Activated CD4-positive, alpha-beta T cell treated with anti-CD3 and anti-CD28 coated beads, Interleukin-2, amount 50 U/mL, for 1 hour (primary cell): ENCODE data around the gene SLC5A5.
"Not testable (repeated sequence)": the region's sequence is repeated elsewhere in the genome, so short reads cannot be mapped to it uniquely, and the experiment has no call there.

Source experiments
- DNase-seq: peaks from one replicate; pipeline ENCODE4 v3.0.0-alpha.2; 2020

SLC5A5 gene

GRCh38 chr19:17872251-17873001, 681 bp downstream of the SLC5A5 start:
- no peak for DNase-seq

GRCh38 chr19:17873786-17874757, 2.3 kb downstream of the SLC5A5 start:
- DNase-seq: peak; percentile 73

- no peak for DNase-seq
Observed at GRCh38 chr19:17874758-17875135, 3.0 kb downstream of the SLC5A5 start.

GRCh38 chr19:17877696-17878095, 6.0 kb downstream of the SLC5A5 start:
- no peak for DNase-seq

GRCh38 chr19:17879466-17879865, 7.7 kb downstream of the SLC5A5 start:
- DNase-seq: no peak

- DNase-seq: no peak
Observed at GRCh38 chr19:17881701-17882100, 10.0 kb downstream of the SLC5A5 start.

GRCh38 chr19:17883627-17884410, 12.1 kb downstream of the SLC5A5 start:
- no peak for DNase-seq

- DNase-seq: no peak
Observed at GRCh38 chr19:17886515-17886914, 14.8 kb downstream of the SLC5A5 start.

GRCh38 chr19:17887221-17887620, 15.5 kb downstream of the SLC5A5 start:
- DNase-seq: not testable (repeated sequence)

GRCh38 chr19:17888260-17888659, 16.5 kb downstream of the SLC5A5 start:
- no peak for DNase-seq

- no peak for DNase-seq
Observed at GRCh38 chr19:17889609-17890214, 18.0 kb downstream of the SLC5A5 start.

- DNase-seq: no peak
Observed at GRCh38 chr19:17893766-17894165, 22.0 kb downstream of the SLC5A5 start.

- DNase-seq: no peak
Observed at GRCh38 chr19:17902701-17903100, 31.0 kb downstream of the SLC5A5 start.

- DNase-seq: no peak
Observed at GRCh38 chr19:17908244-17908643, 36.5 kb downstream of the SLC5A5 start.

GRCh38 chr19:17909003-17909732, 37.4 kb downstream of the SLC5A5 start:
- DNase-seq: no peak

GRCh38 chr19:17910791-17911360, 39.1 kb downstream of the SLC5A5 start:
- no peak for DNase-seq

GRCh38 chr19:17915940-17916593, 44.3 kb downstream of the SLC5A5 start:
- DNase-seq: no peak

GRCh38 chr19:17918151-17918550, 46.4 kb downstream of the SLC5A5 start:
- not testable (repeated sequence) for DNase-seq

GRCh38 chr19:17919122-17919521, 47.4 kb downstream of the SLC5A5 start:
- DNase-seq: not testable (repeated sequence)

- no peak for DNase-seq
Observed at GRCh38 chr19:17920527-17920926, 48.8 kb downstream of the SLC5A5 start.

GRCh38 chr19:17922138-17922537, 50.4 kb downstream of the SLC5A5 start:
- DNase-seq: no peak
